ENCODE data around the gene BRCA2. TPM values are rescaled to one million over a fixed set of nuclear protein-coding genes. Genes with fewer than 3 reads are reported as not detected.

Gene BRCA2
- total and polyA plus RNA-seq, 2 experiments from 2014 or later = 3.3 to 5.2 TPM

DNA sequence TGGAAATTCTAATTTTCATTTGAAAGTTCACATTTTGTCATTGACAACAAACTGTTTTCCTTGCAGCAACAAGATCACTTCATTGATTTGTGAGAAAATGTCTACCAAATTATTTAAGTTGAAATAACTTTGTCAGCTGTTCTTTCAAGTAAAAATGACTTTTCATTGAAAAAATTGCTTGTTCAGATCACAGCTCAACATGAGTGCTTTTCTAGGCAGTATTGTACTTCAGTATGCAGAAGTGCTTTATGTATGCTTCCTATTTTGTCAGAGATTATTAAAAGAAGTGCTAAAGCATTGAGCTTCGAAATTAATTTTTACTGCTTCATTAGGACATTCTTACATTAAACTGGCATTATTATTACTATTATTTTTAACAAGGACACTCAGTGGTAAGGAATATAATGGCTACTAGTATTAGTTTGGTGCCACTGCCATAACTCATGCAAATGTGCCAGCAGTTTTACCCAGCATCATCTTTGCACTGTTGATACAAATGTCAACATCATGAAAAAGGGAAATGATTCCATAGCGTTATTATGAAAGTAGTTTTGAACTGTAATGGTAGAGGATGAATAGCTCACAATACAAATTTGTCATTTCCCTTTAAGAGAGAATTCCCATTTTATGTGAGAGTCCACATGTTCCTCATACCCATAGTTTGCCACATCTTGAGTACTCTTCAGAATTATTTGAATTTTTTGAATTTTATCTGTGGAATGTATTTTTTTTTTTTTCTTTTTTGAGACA lies 2.6 kb downstream of the BRCA2 start:
- Histone ChIP-seq H3K27me3 (no peaks in the 10 kb centered on the region), H3K36me3 (no peaks in the 10 kb centered on the region), H3K4me3 (no peak overlapping the region), H3K9me3 (ENCODE audit: low read depth) (no peaks in the 10 kb centered on the region), H3K27ac (no peak overlapping the region), H3K4me1 (ENCODE audit: low read depth) (no peaks in the 10 kb centered on the region)
- DNase-seq (ENCODE audit: low read depth in 1 of 2, low spot score in 1 of 2) = no peak
- TF ChIP-seq, protein P1, sequence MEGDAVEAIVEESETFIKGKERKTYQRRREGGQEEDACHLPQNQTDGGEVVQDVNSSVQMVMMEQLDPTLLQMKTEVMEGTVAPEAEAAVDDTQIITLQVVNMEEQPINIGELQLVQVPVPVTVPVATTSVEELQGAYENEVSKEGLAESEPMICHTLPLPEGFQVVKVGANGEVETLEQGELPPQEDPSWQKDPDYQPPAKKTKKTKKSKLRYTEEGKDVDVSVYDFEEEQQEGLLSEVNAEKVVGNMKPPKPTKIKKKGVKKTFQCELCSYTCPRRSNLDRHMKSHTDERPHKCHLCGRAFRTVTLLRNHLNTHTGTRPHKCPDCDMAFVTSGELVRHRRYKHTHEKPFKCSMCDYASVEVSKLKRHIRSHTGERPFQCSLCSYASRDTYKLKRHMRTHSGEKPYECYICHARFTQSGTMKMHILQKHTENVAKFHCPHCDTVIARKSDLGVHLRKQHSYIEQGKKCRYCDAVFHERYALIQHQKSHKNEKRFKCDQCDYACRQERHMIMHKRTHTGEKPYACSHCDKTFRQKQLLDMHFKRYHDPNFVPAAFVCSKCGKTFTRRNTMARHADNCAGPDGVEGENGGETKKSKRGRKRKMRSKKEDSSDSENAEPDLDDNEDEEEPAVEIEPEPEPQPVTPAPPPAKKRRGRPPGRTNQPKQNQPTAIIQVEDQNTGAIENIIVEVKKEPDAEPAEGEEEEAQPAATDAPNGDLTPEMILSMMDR (IDR thresholded peaks at IDR 0.05; ENCODE audit: low read depth, low read length) = no peak

DNA sequence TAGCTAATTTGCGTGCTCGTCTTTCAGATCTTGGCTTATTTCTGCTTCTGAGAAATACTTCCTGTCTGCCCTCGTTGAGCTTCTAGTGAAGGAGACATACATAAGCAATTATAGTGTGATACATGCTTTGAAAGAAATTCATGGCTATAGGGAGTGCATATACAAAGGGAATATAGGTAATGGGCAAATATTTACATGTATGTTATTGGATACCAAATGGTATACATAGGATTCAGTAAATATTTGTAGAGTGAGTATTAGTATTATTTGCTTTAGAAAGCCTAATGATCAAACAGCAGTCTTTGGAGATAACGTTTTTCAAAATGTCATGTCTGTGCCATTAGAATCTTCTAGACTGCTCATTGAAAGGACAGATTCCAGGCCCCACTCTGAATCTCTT lies 5.2 kb downstream of the BRCA2 start:
- no peak for DNase-seq (ENCODE audit: low read depth in 1 of 2, low spot score in 1 of 2)
- Histone ChIP-seq H3K36me3 (no peaks in the 10 kb centered on the region), H3K27ac (no peak overlapping the region), H3K4me3 (no peak overlapping the region), H3K4me1 (ENCODE audit: low read depth) (no peaks in the 10 kb centered on the region), H3K9me3 (ENCODE audit: low read depth) (no peaks in the 10 kb centered on the region), H3K27me3 (no peaks in the 10 kb centered on the region)
- TF ChIP-seq, protein P1 (IDR thresholded peaks at IDR 0.05; ENCODE audit: low read depth, low read length) = no peak

DNA sequence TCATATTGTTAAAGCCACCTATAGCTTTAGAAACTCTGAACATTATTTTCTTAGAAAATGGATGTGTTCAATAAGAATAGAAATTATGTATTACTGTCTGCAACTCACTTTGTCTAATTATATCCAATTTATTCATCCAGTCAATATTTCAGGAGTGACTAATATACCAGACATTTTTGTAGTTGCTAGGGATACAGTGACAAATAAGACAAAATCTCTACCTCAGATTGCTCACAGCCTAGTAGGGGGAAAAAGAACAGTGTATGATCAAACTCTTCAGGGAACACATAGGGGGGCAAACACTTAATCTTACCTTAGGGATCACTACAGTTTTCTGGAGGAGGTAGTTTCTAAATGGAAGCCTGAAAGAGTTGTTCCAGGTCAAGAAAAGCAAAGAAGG lies 8.6 kb downstream of the BRCA2 start:
- Histone ChIP-seq H3K4me1 (ENCODE audit: low read depth) (no peaks in the 10 kb centered on the region), H3K27ac (no peak overlapping the region), H3K36me3 (no peaks in the 10 kb centered on the region), H3K27me3 (no peaks in the 10 kb centered on the region), H3K9me3 (ENCODE audit: low read depth) (no peaks in the 10 kb centered on the region), H3K4me3 (no peak overlapping the region)
- DNase-seq (ENCODE audit: low read depth in 1 of 2, low spot score in 1 of 2) = peak in 1 of 2 donors; percentile 50
- TF ChIP-seq, protein P1 (IDR thresholded peaks at IDR 0.05; ENCODE audit: low read depth, low read length) = no peak

DNA sequence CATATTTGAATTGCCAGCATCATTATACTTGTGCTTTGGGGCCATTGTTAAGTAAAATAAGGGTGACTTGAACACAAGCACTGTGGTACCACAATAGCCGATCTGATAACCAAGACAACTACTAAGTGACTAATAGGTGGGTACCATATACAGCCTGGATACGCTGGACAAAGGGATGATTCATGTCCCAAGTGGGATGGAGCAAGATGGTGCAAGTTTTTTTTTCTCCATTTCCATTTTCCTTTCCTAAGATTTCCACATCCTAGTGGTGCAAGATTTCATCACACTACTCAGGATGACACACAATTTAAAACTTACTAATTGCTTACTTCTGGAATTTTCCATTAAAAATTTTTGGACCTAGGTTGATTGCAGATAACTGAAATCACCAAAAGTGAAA lies 15.1 kb downstream of the BRCA2 start:
- Histone ChIP-seq H3K27ac (no peak overlapping the region), H3K27me3 (no peaks in the 10 kb centered on the region), H3K36me3 (no peaks in the 10 kb centered on the region), H3K4me1 (ENCODE audit: low read depth) (no peaks in the 10 kb centered on the region), H3K4me3 (no peak overlapping the region), H3K9me3 (ENCODE audit: low read depth) (no peaks in the 10 kb centered on the region)
- DNase-seq (ENCODE audit: low read depth in 1 of 2, low spot score in 1 of 2) = peak in 1 of 2 donors; percentile 86
- TF ChIP-seq, protein P1 (IDR thresholded peaks at IDR 0.05; ENCODE audit: low read depth, low read length) = no peak

DNA sequence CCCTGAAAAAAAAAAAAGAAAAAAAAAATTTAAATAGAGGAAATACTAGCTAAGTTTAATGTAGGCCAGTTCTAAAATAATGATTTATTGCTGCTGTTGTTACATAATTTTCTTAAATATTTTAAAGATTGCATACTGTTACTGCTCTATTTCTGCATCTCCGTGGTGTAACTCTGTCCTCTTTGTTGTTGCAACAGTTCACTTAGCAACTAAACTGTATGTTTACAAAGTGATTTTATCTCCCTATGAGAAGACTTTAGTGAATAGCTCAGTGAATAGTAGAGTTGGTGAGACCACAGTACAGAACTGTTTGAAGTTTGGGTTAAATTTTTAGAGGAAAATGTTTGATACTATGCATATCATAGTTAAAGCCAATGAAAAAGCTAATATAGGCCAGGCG lies 19.4 kb downstream of the BRCA2 start:
- Histone ChIP-seq H3K4me1 (ENCODE audit: low read depth) (no peaks in the 10 kb centered on the region), H3K27ac (no peak overlapping the region), H3K27me3 (no peaks in the 10 kb centered on the region), H3K4me3 (no peak overlapping the region), H3K9me3 (ENCODE audit: low read depth) (no peaks in the 10 kb centered on the region), H3K36me3 (no peaks in the 10 kb centered on the region)
- TF ChIP-seq, protein P1 (IDR thresholded peaks at IDR 0.05; ENCODE audit: low read depth, low read length) = no peak
- peak in 1 of 2 donors; percentile 21 for DNase-seq (ENCODE audit: low read depth in 1 of 2, low spot score in 1 of 2)

Data from cardiac muscle cell (in vitro differentiated cells and primary cell).